NCI-H524 (cell line): ENCODE measurements around the gene AKAIN1.

Source experiments
- DNase-seq, 2 experiments: peaks; one replicate each; lab custom pipeline; 2025; lab: John Stamatoyannopoulos, UW

The AKAIN1 gene

GRCh38 chr18:5197032-5197434 lies at the start of gene AKAIN1:
Gene AKAIN1, minus strand, starts transcription at chr18:5197257. Its CDS starts 204 bp downstream, at chr18:5197053.
- peak in 1 of 2 experiments; percentile 50 for DNase-seq

DNA sequence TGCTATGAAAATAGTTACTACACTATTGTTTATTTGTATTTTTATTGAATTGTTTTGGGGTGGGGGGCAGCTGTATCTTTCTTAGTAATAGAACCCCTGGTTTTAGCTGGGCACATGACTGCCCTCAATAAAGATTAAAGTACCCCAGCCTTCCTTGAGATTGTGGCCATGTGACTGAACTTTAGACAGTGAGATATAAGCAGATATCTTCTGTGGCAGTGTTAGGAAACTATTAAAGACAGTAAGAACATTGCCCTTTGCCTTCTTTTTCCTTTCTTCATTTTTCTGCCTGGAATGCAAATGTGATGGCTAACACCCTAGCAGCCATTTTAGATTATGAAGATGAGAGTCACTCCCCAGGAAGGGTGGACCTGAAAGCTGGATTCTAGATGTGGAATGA lies 47.9 kb upstream of the AKAIN1 start:
- DNase-seq = no peak

GRCh38 chr18:5239447-5239846 lies 42.4 kb upstream of the AKAIN1 start:
- no peak for DNase-seq

DNA sequence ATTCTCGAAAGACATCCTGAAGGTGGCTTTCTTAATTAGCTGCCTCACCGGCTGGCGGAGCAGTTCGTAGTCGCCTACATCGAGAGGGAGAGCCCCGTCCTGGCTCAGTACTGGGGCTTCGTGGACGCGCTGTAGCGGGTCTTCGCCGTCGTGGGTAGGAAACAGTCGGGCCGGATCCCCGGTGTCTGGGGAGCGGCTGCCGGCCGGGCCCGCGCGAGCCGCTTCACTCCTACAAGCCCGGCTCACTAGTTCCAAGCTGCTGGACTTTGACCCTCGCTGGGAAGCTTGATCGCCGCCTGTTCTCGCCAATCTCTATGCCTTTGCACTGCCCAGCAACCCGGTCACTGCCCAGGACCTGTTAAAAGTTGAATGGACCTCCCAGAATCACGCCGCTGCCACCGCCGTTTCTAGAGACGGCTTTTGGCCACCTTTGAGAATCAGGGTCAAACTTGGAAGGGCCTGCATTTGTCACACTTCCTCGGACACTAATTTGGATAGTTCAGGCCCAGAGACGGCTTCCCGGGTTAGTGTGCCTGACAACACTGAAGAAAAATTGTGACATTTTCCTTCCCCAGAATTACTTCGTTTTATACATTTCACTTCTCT lies 41.4 kb upstream of the AKAIN1 start:
- DNase-seq = peak in 1 of 2 experiments; percentile 42

GRCh38 chr18:5237723-5238370 lies 40.8 kb upstream of the AKAIN1 start:
- DNase-seq = peak; percentile 68 to 86

- DNase-seq = peak in 1 of 2 experiments; percentile 73
Measured at GRCh38 chr18:5237083-5237722, 40.1 kb upstream of the AKAIN1 start.

GRCh38 chr18:5214583-5215351 lies 17.7 kb upstream of the AKAIN1 start:
- DNase-seq = no peak

DNA sequence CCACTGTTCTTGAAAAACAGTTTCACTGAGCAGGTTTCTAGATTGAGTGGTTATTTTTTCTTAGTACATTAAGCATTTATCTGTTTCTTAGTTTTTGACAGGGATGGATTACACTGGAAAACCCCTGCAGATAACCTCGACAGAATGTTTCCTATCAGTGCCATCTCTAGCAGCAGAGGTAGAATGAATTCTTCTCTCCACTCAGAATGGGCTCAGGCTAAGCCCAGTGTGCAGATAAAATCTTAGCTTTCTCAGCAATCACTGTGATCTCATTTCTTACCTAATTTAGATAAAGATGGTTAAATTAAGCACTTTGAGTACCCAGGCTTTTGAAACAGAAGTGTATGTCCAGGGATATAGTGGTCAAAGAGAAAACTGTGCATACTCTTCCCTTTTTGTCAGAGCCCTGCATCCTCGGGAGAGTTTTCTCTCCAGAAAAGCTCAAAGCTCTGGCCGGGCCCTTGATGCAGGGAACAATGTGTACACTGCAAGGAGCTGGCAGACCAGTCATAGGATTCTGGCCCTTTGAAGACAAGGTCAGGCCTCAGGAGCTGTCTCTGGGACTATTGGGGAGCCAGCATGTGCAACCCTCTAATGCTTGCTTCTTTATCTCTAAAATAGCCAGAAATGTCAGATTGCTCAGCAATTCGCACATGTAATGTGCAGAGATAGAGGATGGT lies 10.6 kb upstream of the AKAIN1 start:
- no peak for DNase-seq

DNA sequence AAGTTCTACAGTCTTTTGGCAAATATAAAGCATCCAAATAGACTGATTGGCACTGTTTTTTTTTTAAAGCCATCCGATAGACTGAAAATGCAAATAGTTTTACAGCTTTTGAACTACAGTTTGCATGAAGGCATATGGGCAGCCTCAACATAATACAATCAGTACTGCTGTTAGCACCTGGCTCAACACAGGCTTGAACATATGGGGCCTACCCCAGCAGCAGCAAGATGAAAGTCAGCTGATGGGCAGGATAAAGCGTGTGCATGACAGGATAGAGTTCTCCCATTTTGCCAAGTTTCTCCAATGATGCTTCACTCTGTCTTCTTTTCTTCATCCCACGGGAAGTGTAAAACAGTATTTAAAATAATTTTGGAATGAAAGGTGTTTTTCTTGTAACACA lies 1.3 kb upstream of the AKAIN1 start:
- peak; percentile 29 to 79 for DNase-seq

GRCh38 chr18:5197461-5197860 lies 404 bp upstream of the AKAIN1 start:
- DNase-seq = peak; percentile 25 to 49

GRCh38 chr18:5196253-5197031 lies 615 bp downstream of the AKAIN1 start:
- DNase-seq = peak; percentile 67 to 81

DNA sequence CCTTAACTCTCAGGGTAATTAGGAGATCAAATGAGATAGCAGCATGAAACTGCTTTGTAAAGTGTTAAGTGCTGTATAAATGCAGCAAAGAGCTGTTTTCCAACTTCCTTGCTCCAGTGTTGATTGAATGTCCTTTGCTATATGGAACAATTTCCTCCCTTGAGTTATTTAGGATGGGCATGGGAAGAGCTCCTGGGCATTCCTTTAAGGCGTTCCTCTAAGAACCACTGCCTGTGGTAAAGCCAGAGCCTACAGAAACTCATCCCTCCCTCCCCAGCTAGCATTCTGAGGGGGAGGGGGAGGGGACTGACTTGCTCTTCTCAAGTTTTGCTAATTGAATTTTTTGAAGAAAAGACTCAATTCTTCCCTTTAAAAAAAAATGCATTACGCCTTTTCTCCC lies 1.4 kb downstream of the AKAIN1 start:
- peak in 1 of 2 experiments; percentile 6 for DNase-seq

GRCh38 chr18:5180254-5180653 lies 16.8 kb downstream of the AKAIN1 start:
- no peak for DNase-seq

DNA sequence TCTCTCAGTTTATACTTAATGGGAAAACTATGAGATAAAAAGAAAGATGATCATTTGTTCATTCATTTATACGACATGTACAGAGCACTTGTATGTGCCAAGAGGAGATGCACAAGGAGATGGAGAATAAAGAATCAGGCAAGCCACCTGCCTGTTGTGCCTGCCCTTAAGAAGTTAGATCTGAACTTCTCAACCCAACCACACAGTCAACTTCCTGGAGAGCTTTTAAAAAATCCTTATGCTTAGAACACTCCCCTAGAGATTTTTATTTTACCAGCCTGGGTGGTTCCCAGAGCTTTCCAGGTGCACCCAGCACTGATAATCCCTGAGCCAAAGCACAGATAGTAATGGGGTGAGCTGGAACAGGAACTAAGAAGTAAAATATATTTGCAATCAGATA lies 18.5 kb downstream of the AKAIN1 start:
- no peak for DNase-seq

DNA sequence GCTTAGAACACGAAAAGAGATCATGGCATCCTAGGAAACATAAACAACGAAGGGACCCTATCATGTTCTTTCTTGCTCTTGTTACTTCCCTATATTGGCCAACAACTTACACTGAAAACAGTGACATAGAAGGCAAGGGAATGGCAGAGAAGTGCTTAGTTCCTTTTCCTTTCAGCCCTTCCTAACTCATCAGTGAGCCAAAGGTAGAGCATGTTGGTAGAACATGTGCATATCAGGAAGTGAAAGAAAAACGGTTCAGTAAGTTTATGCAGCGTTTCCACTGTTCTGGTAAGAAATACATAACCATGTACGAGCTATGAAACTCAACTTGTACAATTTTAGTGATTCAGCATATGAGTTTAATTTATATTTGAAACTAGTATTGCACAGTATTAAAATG lies 21.7 kb downstream of the AKAIN1 start:
- no peak for DNase-seq

GRCh38 chr18:5173646-5174045 lies 23.4 kb downstream of the AKAIN1 start:
- DNase-seq = no peak

GRCh38 chr18:5173236-5173635 lies 23.8 kb downstream of the AKAIN1 start:
- DNase-seq = no peak

DNA sequence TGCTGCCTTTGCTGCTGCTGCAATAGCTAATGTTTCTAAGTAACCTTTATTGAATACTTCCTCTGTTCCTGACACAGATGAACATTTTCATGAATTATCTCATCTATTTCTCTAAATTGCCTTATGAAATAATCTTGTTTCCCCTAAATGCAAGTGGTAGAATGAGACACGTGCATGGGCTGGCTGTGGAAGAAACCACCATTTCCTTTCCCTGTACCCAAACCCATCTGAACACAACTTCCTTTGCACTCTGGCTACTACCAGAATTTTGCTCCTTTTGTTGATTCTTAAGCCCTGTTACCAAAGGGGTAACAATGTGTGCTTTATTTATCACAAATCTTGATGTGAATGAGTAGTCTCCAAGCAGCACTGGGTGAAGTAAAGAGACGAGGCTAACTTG lies 29.2 kb downstream of the AKAIN1 start:
- DNase-seq = no peak

GRCh38 chr18:5166606-5167280 lies 30.3 kb downstream of the AKAIN1 start:
- DNase-seq = no peak

DNA sequence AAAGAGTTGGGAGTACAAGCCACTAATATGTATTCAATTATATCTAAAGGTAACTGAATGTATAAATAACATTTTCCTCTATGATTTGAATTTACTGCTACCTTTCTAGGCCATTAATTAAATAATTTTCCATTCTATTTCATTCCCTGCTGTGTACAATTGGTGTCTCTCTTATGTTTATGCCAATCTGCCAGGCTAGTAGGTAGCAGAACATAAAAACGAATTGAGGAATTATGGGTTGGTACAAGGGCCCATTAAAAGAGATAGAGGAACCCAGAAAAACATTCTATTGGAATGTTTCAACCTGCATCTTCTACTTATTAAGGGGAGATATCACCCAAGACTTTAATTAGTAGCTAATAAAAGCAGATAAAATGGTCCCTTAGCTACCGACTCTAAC lies 32.2 kb downstream of the AKAIN1 start:
- DNase-seq = no peak

DNA sequence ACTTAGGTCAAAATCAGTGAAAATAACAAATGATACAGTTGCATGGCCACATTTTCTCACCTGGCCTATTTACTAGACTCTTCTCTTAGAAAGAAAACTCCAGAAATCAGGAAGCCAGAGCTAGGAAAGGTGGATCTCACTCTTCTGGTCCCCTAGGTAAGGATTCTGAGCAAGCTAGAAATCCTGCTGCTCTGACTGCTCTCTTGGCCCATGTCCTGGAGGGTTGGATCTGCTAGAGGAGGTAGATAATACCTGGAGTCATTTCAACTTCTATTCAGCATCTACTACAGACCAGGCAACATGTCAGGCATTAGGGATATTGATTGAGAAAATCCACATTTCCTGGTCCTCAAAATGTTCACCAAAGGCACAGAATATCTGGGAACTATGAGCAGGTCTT lies 34.9 kb downstream of the AKAIN1 start:
- no peak for DNase-seq
